SW480 (cell line): ENCODE data around the gene TTF1.
"Not testable (repeated sequence)": the region's sequence is repeated elsewhere in the genome, so short reads cannot be mapped to it uniquely, and the experiment has no call there.

Source experiments
- DNase-seq: peaks from one replicate; pipeline ENCODE4 v3.0.0-alpha.2; 2016; ENCODE audit warnings: low spot score

Gene TTF1

GRCh38 chr9:132413926-132414325, 7.3 kb upstream of the TTF1 start:
- DNase-seq = no peak

GRCh38 chr9:132412089-132412488, 5.4 kb upstream of the TTF1 start:
- DNase-seq = peak; percentile 34

- DNase-seq = peak; percentile 77
Measured at GRCh38 chr9:132411091-132411508, 4.5 kb upstream of the TTF1 start.

GRCh38 chr9:132410642-132411041, 4.0 kb upstream of the TTF1 start:
- DNase-seq = peak; percentile 16

GRCh38 chr9:132409828-132410528, 3.3 kb upstream of the TTF1 start, which contains the start of gene CFAP77:
TSS of gene CFAP77 (plus strand) at chr9:132410211. CDS start at chr9:132410272, 61 bp downstream.
- DNase-seq = no peak

- DNase-seq = no peak
Measured at GRCh38 chr9:132408521-132408920, 1.9 kb upstream of the TTF1 start.

- DNase-seq = no peak
Measured at GRCh38 chr9:132407196-132407595, 556 bp upstream of the TTF1 start.

GRCh38 chr9:132404228-132404881, 2.3 kb downstream of the TTF1 start:
- no peak for DNase-seq

- DNase-seq = no peak
Measured at GRCh38 chr9:132401824-132402223, 4.8 kb downstream of the TTF1 start.

- no peak for DNase-seq
Measured at GRCh38 chr9:132395560-132395959, 11.1 kb downstream of the TTF1 start.

GRCh38 chr9:132391449-132391848, 15.2 kb downstream of the TTF1 start:
- DNase-seq = no peak

- DNase-seq = no peak
Measured at GRCh38 chr9:132390966-132391365, 15.7 kb downstream of the TTF1 start.

- DNase-seq = no peak
Measured at GRCh38 chr9:132387133-132387532, 19.5 kb downstream of the TTF1 start.

- DNase-seq = no peak
Measured at GRCh38 chr9:132384376-132384775, 22.3 kb downstream of the TTF1 start.

GRCh38 chr9:132383462-132383883, 23.2 kb downstream of the TTF1 start:
- no peak for DNase-seq

GRCh38 chr9:132381966-132382541, 24.6 kb downstream of the TTF1 start:
- no peak for DNase-seq

- not testable (repeated sequence) for DNase-seq
Measured at GRCh38 chr9:132378416-132378815, 28.2 kb downstream of the TTF1 start.

- not testable (repeated sequence) for DNase-seq
Measured at GRCh38 chr9:132377769-132378168, 28.9 kb downstream of the TTF1 start.

- DNase-seq = peak; percentile 17
Measured at GRCh38 chr9:132372177-132373095, 34.2 kb downstream of the TTF1 start.

GRCh38 chr9:132370592-132370991, 36.0 kb downstream of the TTF1 start:
- DNase-seq = no peak

- no peak for DNase-seq
Measured at GRCh38 chr9:132369421-132369820, 37.2 kb downstream of the TTF1 start.
